IPS DF 6.9 (cell line): ENCODE results near the gene DEGS2.

Experiments used
- DNase-seq: peaks from one replicate; pipeline ENCODE4 v3.0.0-alpha.2; 2013; ENCODE audit warnings: low read depth, low spot score
- H3K27ac ChIP-seq: one replicate; pipeline ENCODE4 v1.5.1; 2013; ENCODE audit warnings: low read length, control low read depth
- H3K27me3 ChIP-seq: 2 replicates; pipeline ENCODE4 v1.6.1; 2013; ENCODE audit warnings: mild to moderate bottlenecking, low read length; ENCODE audit not compliant: control insufficient read depth, insufficient read depth
- H3K36me3 ChIP-seq: 2 replicates; pipeline ENCODE4 v1.6.1; 2013; ENCODE audit warnings: low read length; ENCODE audit not compliant: control insufficient read depth, insufficient read depth
- H3K4me1 ChIP-seq: 2 replicates; pipeline ENCODE4 v1.6.1; 2013; ENCODE audit warnings: low read length; ENCODE audit not compliant: control insufficient read depth, insufficient read depth
- H3K4me3 ChIP-seq: 2 replicates; pipeline ENCODE4 v1.5.1; 2013; ENCODE audit warnings: mild to moderate bottlenecking, low read length
- H3K9me3 ChIP-seq: 2 replicates; pipeline ENCODE4 v1.6.1; 2013; ENCODE audit warnings: low read length, inconsistent platforms; ENCODE audit not compliant: control insufficient read depth, insufficient read depth
- WGBS: extraction: QIAGEN DNeasy Blood & Tissue Kit; methylation state at CpG from one replicate; pipeline ENCODE4 v1.1.7; 2013; ENCODE audit warnings: mixed read lengths, missing lambda C conversion rate; ENCODE audit not compliant: insufficient read length, insufficient coverage; 5-methylcytosine and 5-hydroxymethylcytosine counted together

DEGS2 gene

GRCh38 chr14:100142073-100143040 lies 17.1 kb downstream of the DEGS2 start:
- no peaks in the 10 kb centered on the region for H3K9me3 ChIP-seq
- H3K4me3 ChIP-seq: no peak overlapping the region
- peaks cover 5% of the 10 kb centered on the region for H3K4me1 ChIP-seq
- DNase-seq: no peak
- WGBS: no CpG with 5 or more reads among the region's 14 CpGs
- H3K27ac ChIP-seq: no peak overlapping the region
- no peaks in the 10 kb centered on the region for H3K27me3 ChIP-seq
- H3K36me3 ChIP-seq: no peaks in the 10 kb centered on the region; the same call in 1 of the 2 replicates

DNA sequence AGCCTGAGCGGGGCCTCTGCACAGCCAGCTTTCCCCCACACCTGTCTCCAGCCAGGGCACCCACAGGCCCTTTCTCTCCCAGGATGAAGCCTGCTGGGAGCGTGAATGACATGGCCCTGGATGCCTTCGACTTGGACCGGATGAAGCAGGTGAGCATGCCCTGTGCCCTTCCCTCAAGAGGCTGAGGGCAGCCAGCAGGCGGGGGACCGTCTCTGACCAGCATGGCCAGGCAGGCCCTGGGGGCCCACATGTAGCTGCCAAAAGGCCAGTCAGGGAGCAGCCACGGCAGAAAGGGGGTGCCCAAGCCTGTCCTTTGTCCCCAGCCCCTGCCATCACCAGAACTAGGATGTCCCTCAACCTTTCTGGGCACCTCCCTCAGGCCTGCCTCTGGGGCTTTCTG lies 18.3 kb downstream of the DEGS2 start:
- Histone ChIP-seq H3K9me3 (no peaks in the 10 kb centered on the region), H3K4me1 (peaks cover 5% of the 10 kb centered on the region), H3K27me3 (no peaks in the 10 kb centered on the region), H3K4me3 (no peak overlapping the region), H3K27ac (no peak overlapping the region), H3K36me3 (no peaks in the 10 kb centered on the region; the same call in 1 of the 2 replicates)
- no peak for DNase-seq
- WGBS: no CpG with 5 or more reads among the region's 7 CpGs

DNA sequence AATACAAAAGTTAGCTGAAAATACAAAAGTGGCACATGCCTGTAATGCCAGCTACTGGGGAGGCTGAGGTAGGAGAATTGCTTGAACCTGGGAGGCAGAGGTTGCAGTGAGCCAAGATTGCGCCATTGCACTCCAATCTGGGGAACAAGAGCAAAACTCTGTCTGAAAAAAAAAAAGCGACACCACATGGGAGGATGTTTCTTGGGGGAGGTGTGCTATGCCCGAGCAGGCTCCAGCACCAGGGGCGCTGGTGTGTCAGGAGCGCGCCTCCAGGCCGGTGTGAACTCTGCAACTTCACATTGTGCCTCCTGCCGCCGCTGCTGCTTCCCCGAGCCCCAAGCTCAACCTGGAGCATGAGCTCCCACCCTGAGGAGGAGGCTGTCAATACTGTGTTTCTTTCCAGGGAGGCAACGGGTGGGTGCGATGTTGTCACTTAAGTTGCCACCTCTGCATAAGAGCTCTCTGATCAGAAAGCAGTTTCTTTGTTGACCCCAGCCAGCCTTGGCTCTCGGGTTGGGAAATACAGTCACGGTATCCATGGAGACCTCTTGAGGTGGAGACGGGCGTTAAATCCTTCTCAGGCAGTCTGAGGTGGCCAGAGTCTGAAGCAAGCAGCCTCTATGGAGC lies 18.9 kb downstream of the DEGS2 start:
- Histone ChIP-seq H3K4me3 (no peak overlapping the region), H3K27ac (no peak overlapping the region)

DNA sequence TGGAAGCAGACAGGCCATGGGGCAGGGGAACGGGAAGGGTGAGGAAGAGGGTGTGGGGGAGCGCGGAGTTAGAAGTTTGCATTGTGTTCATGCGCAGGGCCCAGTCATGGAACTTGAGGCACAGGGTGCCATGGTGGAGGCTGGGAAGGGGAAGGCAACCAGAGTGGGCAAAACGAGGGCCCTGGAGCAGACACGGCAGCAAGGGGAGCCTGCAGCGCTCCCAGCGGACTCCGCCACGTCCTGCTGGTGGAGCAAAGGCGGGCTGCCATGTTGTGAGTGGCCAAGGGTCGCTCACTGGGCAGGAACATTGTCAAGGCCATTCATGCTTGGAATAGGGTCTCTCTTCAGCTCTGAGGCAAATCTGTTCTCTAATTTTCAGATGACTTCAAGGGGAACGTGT lies 20.5 kb downstream of the DEGS2 start:
- peaks cover 5% of the 10 kb centered on the region for H3K4me1 ChIP-seq
- no peak overlapping the region for H3K27ac ChIP-seq
- no peaks in the 10 kb centered on the region for H3K27me3 ChIP-seq
- H3K4me3 ChIP-seq: no peak overlapping the region
- no peak for DNase-seq
- no CpG with 5 or more reads among the region's 13 CpGs for WGBS
- no peaks in the 10 kb centered on the region; the same call in 1 of the 2 replicates for H3K36me3 ChIP-seq
- H3K9me3 ChIP-seq: no peaks in the 10 kb centered on the region

More for the DNA sequence above, 18.9 kb downstream of the DEGS2 start:
- no peaks in the 10 kb centered on the region for H3K27me3 ChIP-seq
- DNase-seq: no peak
- peaks cover 5% of the 10 kb centered on the region for H3K4me1 ChIP-seq
- WGBS: no CpG with 5 or more reads among the region's 16 CpGs
- H3K36me3 ChIP-seq: no peaks in the 10 kb centered on the region; the same call in 1 of the 2 replicates
- no peaks in the 10 kb centered on the region for H3K9me3 ChIP-seq

GRCh38 chr14:100138082-100138787 lies 21.2 kb downstream of the DEGS2 start:
- no peaks in the 10 kb centered on the region for H3K9me3 ChIP-seq
- no peak overlapping the region for H3K27ac ChIP-seq
- peaks cover 5% of the 10 kb centered on the region for H3K4me1 ChIP-seq
- H3K27me3 ChIP-seq: no peaks in the 10 kb centered on the region
- no peak overlapping the region for H3K4me3 ChIP-seq
- H3K36me3 ChIP-seq: no peaks in the 10 kb centered on the region
- no CpG with 5 or more reads among the region's 8 CpGs for WGBS
- no peak for DNase-seq

- WGBS: no CpG with 5 or more reads among the region's 8 CpGs
- no peaks in the 10 kb centered on the region for H3K9me3 ChIP-seq
- no peaks in the 10 kb centered on the region for H3K27me3 ChIP-seq
- H3K36me3 ChIP-seq: no peaks in the 10 kb centered on the region; the same call in 1 of the 2 replicates
- no peak overlapping the region for H3K27ac ChIP-seq
- H3K4me3 ChIP-seq: no peak overlapping the region
- DNase-seq: no peak
- H3K4me1 ChIP-seq: peaks cover 5% of the 10 kb centered on the region
These were observed 22.3 kb downstream of the DEGS2 start for GRCh38 chr14:100137173-100137572.

DNA sequence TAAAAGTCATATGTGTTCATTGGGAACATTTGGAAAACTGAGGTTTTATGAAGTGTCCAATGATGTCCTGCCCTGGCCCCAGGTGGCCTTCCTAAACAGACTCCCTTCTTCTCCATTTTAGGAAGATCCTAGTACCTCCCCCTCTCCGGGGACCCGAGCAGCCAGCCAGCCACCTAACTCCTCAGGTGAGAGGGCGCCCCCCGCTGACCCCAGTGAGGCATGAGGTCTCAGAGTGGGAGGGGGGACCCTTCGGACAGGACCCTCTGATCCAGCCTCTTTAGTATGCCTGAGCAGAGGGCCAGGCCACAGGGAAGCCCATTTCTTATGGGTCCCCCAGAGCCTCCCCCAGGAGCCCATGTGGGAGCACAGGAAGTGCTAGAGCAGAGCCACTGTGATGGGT lies 23.7 kb downstream of the DEGS2 start:
- H3K9me3 ChIP-seq: no peaks in the 10 kb centered on the region
- no peaks in the 10 kb centered on the region; the same call in 1 of the 2 replicates for H3K36me3 ChIP-seq
- no peak overlapping the region for H3K4me3 ChIP-seq
- no peak for DNase-seq
- peaks cover 5% of the 10 kb centered on the region for H3K4me1 ChIP-seq
- no CpG with 5 or more reads among the region's 5 CpGs for WGBS
- H3K27ac ChIP-seq: no peak overlapping the region
- H3K27me3 ChIP-seq: no peaks in the 10 kb centered on the region

DNA sequence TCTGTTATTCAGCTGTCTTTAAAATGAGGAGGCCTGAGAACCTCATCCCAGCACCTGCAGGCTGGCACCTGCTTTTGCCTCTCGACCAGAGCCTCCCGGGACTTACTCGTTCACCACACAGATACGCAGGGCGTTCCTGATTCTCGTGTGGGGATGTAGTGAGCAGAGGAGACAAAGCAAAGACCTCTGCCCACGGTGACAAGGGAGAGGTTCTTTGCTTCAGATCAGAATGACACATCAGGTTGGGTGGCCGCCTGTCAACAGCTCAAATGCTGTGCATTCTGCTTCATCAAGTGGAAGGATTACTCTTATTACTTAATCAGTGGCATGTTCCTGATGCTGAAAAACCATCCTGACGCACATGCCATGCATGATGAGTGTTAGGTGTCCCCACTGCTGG lies 24.4 kb downstream of the DEGS2 start:
- WGBS: no CpG with 5 or more reads among the region's 9 CpGs
- H3K36me3 ChIP-seq: no peaks in the 10 kb centered on the region; the same call in 1 of the 2 replicates
- peaks cover 2% of the 10 kb centered on the region; the same call in 1 of the 2 replicates for H3K4me1 ChIP-seq
- no peaks in the 10 kb centered on the region for H3K9me3 ChIP-seq
- no peaks in the 10 kb centered on the region for H3K27me3 ChIP-seq
- no peak overlapping the region for H3K27ac ChIP-seq
- DNase-seq: no peak
- H3K4me3 ChIP-seq: no peak overlapping the region

GRCh38 chr14:100134586-100134985 lies 24.9 kb downstream of the DEGS2 start:
- Histone ChIP-seq H3K4me1 (peaks cover 2% of the 10 kb centered on the region; the same call in 1 of the 2 replicates), H3K36me3 (no peaks in the 10 kb centered on the region; the same call in 1 of the 2 replicates), H3K4me3 (no peak overlapping the region), H3K9me3 (no peaks in the 10 kb centered on the region), H3K27ac (no peak overlapping the region), H3K27me3 (no peaks in the 10 kb centered on the region)
- DNase-seq: no peak
- WGBS: no CpG with 5 or more reads among the region's 8 CpGs

DNA sequence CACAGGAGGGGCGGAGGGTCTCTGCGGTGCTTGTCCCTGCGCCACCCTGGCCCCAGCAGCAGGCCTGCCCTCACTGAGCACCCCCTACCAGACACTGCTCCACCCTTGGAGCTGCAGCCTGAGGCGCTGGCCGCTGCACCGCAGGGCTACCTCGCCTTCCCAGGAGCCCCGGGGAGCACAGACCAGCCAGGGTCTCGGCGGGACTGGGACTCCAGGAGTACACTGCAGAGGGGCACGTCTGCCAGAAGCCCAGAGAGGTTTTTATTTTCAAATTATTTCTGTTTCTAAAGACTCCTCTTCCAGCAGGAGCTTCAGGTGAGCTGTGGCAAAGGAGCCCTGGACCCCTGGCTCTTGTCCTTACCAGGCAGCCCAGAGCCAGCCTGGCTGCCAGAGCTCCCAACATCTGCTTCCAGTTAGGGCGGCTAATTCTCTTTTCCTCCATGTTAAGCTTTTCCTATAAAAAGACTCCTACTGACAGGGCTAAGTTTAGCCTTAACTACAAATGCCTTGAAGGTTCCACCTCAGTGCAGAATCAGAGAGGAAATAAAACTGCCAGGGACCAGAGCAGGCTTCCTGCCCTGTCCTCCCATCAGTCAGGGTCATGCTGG lies 26.4 kb downstream of the DEGS2 start:
- Histone ChIP-seq H3K4me3 (no peak overlapping the region), H3K27ac (no peak overlapping the region), H3K27me3 (no peaks in the 10 kb centered on the region), H3K4me1 (peaks cover 2% of the 10 kb centered on the region; the same call in 1 of the 2 replicates), H3K9me3 (no peaks in the 10 kb centered on the region), H3K36me3 (no peaks in the 10 kb centered on the region; the same call in 1 of the 2 replicates)
- no CpG with 5 or more reads among the region's 12 CpGs for WGBS
- no peak for DNase-seq
